ENCODE measurements around the gene ZNF184. TPM values are rescaled to one million over a fixed set of nuclear protein-coding genes. Genes with fewer than 3 reads are reported as not detected.

Gene ZNF184
- total and polyA plus RNA-seq, 8 donors: 6.0 to 21.2 (median 16.1) TPM

GRCh38 chr6:27442932-27443331, 30.0 kb downstream of the ZNF184 start:
- Histone ChIP-seq H3K27me3 (no peaks in the 10 kb centered on the region), H3K27ac (no peak overlapping the region), H3K4me1 (no peaks in the 10 kb centered on the region), H3K4me3 (no peak overlapping the region), H3K9me3 (peaks cover 0 to 75% of the 10 kb centered on the region in 2 donors), H3K36me3 (peaks cover 0 to 4% of the 10 kb centered on the region in 2 donors)
- TF ChIP-seq CTCF (IDR thresholded peaks at IDR 0.05): no peak
- intact Hi-C loops (cut with DNase I): no loop called here
- no peak for ATAC-seq
- no peak for DNase-seq

GRCh38 chr6:27441001-27441400, 31.9 kb downstream of the ZNF184 start:
- no peak overlapping the region for H3K27ac ChIP-seq
- intact Hi-C loops (cut with DNase I): no loop called here
- H3K36me3 ChIP-seq: no peaks in the 10 kb centered on the region
- H3K9me3 ChIP-seq: peaks cover 0 to 59% of the 10 kb centered on the region in 2 donors
- TF ChIP-seq CTCF (IDR thresholded peaks at IDR 0.05): no peak
- ATAC-seq: no peak
- H3K4me3 ChIP-seq: no peak overlapping the region
- no peak for DNase-seq
- no peaks in the 10 kb centered on the region for H3K4me1 ChIP-seq
- H3K27me3 ChIP-seq: no peaks in the 10 kb centered on the region

- Histone ChIP-seq H3K27me3 (no peaks in the 10 kb centered on the region), H3K9me3 (peaks cover 0 to 55% of the 10 kb centered on the region in 2 donors), H3K27ac (no peak overlapping the region), H3K4me1 (no peaks in the 10 kb centered on the region), H3K36me3 (no peaks in the 10 kb centered on the region), H3K4me3 (no peak overlapping the region)
- intact Hi-C loops (cut with DNase I): no loop called here
- no peak for TF ChIP-seq CTCF (IDR thresholded peaks at IDR 0.05)
- ATAC-seq (no peak), DNase-seq (no peak)
Measured at GRCh38 chr6:27439371-27439770, 33.5 kb downstream of the ZNF184 start.

- Histone ChIP-seq H3K4me3 (no peak overlapping the region), H3K36me3 (no peaks in the 10 kb centered on the region), H3K4me1 (no peaks in the 10 kb centered on the region), H3K27me3 (no peaks in the 10 kb centered on the region), H3K27ac (no peak overlapping the region), H3K9me3 (peaks cover 0 to 39% of the 10 kb centered on the region in 2 donors)
- ATAC-seq (no peak), DNase-seq (no peak)
- intact Hi-C loops (cut with DNase I): no loop called here
- TF ChIP-seq CTCF (IDR thresholded peaks at IDR 0.05): no peak
Measured at GRCh38 chr6:27433714-27434113, 39.2 kb downstream of the ZNF184 start.

- DNase-seq: no peak
- intact Hi-C loops (cut with DNase I): no loop called here
- no peak for TF ChIP-seq CTCF (IDR thresholded peaks at IDR 0.05)
Measured at GRCh38 chr6:27428966-27429365, 43.9 kb downstream of the ZNF184 start.

More at GRCh38 chr6:27428966-27429365, 43.9 kb downstream of the ZNF184 start:
- H3K27ac ChIP-seq: no peak overlapping the region
- peaks cover 0 to 22% of the 10 kb centered on the region in 2 donors for H3K9me3 ChIP-seq
- no peaks in the 10 kb centered on the region for H3K4me1 ChIP-seq
- no peak overlapping the region for H3K4me3 ChIP-seq
- H3K27me3 ChIP-seq: no peaks in the 10 kb centered on the region
- ATAC-seq: no peak
- no peaks in the 10 kb centered on the region for H3K36me3 ChIP-seq

Measured in left lung (tissue), 10 donors.